Hindlimb muscle (tissue), 1 donor: ENCODE results near the gene ZBTB24. TPM values are rescaled to one million over a fixed set of nuclear protein-coding genes. Genes with fewer than 3 reads are reported as not detected.
"Not testable (repeated sequence)": the region's sequence is repeated elsewhere in the genome, so short reads cannot be mapped to it uniquely, and the experiment has no call there.

Experiments
- DNase-seq: peaks from one replicate; pipeline ENCODE4 v3.0.0-alpha.2; 2013
- polyA plus RNA-seq: library from polyadenylated mRNA; unstranded; fragments of 120-200 nt; gene quantifications from one replicate; pipeline ENCODE4 v1.2.1, GENCODE V29; 2013; ENCODE audit not compliant: insufficient read length

Gene ZBTB24
- polyA plus RNA-seq, 1 donor: 4.9 TPM

DNA sequence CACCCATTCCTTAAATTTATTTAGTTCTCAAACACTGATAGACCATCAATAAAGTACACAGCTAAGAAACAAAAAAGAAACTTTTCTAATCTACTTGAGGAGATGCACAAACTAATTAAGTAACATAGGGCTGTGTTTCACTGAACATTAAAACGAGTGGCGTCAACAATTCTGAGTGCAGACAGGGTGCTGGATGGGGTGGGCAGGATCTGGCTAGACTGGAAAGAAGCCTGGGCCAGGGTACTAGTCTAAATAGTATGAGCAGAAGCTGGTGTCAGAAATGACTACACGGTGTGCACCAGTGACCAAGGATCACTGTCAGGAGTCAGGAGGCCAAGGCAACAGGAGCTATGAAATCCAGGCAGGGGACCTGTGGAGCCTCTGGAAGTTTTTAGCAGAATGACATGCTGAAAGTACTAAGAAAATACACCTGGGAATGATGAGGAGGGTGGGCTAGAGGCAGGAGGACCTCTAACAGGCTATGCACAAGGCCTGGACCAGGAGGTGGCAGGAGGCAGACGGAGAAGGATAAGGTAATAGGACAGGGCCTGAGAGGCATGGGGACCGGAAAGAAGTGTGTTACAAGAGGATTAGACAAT is 13.3 kb downstream of the ZBTB24 start:
- no peak for DNase-seq

DNA sequence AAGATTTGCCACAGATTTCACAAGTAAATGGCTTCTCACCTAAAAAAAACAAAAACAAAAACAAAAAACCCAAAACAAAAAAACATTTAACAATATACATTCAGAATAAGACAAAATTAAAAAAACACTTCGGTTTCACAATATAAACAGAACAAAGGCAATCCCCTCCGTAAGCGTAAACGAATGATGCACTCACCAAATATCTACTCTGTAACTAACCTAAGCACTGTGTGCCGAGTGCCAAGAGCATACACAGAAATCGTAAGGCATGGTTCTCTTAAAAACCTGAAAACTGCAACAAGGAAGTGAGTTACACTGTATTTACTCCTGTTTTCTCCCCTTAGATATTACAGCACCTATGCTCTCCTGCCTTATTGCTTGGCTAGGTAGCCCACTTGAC is 15.3 kb downstream of the ZBTB24 start:
- no peak for DNase-seq

DNA sequence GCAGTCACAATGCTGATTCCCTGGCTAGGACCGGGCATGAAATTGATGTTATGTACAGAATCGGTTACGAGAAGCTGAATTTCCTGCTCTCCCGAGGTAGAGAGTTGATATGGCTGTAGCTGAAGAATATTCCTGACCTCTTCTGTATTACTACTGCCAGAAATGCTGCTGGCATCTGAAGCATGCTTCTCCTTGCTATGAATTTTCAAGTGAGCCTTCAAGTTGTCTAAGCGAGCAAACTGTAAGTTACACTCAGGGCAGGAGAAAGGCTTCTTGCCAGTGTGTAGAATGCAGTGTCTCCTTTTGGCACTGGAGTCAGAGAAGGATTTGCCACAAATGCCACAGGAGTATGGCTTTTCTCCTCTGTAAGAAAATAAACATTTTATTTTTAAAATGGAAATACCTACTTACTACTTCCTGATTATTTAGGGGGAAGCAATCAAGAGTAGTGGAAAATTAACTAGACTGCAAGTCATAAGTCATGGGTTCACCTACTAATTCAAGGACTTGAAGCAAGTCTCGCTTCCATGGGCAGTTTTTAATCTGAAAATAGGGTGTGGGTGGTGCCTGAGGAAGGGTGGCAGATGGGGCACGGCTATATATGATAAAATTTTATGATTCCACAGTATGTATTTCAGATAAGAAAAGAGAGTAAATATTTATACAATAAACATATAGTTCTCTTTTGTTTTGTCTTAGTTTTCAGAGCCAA is 16.7 kb downstream of the ZBTB24 start:
- no peak for DNase-seq

DNA sequence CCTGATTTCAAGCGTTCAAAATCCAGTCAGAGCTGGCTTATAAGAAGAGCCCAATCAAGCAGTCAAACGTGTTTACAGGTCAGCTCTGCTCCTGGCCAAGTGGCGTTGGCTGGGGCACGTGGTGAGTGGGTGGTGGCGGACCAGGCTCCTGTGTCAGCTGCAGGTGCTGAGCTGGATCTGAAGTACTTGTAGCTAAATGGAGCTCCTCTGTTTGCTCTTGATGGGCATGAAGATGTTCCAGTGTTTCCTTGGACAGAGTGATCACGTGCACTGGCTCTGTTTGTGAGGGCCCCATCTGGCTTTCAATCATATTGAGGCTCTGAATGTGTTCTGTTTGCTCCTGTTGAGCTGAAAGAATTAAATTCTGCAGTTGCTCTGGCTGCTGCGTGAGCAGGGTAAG is 17.2 kb downstream of the ZBTB24 start:
- DNase-seq: no peak

DNA sequence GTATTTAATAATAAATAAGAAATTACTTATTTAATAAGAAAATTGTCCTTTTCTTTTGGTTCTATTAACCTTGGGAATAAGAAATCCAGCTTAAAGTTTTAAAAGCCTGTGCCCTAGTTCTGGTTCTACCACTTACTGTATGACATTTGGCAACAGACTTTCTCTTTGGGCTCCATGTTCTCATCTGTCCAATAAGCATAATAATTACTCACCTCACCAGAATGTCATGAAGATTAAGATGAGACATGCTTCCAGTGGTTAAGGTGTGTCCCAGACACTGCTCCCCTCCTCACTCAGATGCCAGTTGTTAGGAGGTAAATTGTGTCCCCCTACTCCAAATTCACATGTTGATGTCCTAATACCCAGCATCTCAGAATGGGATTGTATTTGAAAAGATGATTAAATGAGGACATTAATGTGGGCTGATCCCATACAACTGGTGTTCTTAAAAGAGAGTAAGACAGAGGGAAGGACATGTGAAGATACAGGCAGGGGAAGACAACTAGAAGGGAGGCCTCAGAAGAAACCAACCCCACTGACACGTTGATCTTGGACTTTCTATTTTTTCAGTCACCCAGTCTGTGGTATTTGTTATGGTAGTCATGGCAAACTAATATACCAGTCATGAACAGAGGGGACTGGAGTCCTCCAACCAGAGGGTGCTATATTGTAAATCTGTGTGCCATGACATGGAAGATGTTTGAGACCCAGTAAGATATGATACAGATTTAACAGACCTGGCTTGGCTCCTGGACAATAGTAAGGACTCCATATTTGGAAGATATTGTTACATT is 21.1 kb downstream of the ZBTB24 start:
- DNase-seq: no peak

DNA sequence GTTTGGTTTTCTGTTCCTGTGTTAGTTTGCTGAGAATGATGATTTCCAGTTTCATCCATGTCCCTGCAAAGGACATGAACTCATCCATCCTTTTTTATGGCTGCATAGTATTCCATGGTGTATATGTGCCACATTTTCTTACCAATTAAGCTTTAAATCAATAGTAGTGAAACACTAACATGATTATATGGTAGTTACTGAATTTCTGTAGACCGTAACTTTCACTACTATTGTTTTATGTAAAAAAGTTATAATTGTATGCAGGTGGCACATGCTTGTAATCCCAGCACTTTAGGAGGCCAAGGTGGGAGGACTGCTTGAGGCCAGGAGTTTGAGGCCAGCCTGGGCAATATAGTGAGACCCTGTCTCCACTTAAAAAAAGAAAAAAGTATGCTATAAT is 21.8 kb downstream of the ZBTB24 start:
- DNase-seq: not testable (repeated sequence)

DNA sequence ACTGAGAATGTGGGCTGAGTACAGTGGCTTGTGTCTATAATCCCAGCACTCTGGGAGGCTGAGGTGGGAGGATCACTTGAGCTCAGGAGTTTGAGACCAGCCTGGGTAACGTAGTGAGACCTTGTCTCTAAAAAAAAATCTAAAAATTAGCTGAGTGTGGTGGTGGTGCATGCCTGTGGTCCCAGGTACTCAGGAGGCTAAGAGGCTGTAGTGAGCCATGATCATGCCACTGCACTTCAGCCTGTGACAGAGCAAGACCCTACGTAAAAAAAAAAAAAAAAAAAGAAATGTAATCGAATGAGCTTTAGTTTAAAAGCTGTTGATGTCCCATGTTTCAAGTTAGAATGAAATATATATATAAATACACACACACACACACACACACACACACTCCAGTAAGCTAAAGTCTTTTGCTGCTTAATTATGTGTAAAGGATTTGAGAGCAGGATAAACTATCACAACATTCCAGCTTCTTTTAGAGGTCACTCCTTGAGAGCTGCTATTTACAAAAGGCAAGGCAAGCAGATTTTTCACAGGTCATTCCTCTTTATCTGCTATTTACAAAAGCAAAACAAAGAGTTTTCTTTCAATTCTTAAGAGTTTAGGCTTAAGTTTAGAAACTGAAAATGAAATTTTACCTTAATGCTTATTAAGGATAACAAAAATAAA is 22.7 kb downstream of the ZBTB24 start:
- DNase-seq: no peak

DNA sequence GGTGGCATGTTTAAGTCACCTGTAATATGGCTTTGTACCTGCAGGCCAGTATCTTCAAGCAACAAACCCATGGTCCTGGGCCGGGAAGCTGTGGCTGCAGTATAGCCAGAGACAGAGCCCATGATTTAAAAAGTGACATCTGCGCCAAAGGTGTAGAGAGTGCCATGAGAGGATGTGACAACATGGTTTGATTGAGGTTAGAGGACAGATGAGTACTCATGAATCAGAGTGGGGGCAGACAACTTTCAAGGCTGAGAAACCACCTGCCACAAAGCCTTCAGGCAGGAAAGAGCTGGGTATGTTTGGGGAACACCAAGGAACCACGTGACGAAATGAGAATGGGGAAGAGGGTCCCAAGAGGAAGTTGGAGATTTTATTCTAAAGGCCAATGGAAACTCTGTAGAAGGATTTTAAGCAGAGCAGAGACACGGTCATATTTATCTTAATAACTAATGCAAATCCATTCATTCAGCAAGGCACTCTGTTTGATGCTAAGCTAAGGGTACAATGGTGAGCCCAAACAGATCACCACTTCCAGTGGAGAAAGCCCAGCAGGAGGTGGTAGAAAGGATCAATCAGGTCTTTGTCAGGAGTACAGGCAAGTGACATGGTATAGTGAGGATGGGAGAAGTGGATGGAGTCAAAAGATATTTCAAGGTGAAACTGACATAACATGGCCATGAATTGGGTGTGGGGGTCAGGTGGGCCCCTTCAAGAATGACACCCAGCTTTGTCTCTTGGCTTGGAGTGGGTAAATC is 24.1 kb downstream of the ZBTB24 start:
- DNase-seq: no peak

DNA sequence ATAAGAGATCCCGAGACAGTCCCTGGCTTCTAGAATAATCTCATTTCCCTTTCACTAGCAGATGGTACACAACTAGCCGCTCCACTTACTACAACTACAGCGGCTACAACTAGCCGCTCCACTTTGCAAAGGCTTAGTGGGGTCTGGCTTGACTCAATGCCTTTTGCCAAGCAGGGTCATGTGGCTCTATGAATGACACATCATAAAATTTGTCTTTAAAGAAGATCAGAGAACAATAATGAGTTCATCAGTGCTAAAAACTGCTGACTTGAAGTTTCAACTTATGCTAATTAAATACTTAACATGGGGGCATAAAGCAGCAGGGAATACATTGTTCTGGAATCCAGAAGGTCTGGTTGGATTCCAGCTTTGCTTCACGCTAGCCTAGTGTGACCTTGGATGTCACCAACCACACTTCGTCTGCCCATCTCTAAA is 25.4 kb downstream of the ZBTB24 start:
- no peak for DNase-seq

DNA sequence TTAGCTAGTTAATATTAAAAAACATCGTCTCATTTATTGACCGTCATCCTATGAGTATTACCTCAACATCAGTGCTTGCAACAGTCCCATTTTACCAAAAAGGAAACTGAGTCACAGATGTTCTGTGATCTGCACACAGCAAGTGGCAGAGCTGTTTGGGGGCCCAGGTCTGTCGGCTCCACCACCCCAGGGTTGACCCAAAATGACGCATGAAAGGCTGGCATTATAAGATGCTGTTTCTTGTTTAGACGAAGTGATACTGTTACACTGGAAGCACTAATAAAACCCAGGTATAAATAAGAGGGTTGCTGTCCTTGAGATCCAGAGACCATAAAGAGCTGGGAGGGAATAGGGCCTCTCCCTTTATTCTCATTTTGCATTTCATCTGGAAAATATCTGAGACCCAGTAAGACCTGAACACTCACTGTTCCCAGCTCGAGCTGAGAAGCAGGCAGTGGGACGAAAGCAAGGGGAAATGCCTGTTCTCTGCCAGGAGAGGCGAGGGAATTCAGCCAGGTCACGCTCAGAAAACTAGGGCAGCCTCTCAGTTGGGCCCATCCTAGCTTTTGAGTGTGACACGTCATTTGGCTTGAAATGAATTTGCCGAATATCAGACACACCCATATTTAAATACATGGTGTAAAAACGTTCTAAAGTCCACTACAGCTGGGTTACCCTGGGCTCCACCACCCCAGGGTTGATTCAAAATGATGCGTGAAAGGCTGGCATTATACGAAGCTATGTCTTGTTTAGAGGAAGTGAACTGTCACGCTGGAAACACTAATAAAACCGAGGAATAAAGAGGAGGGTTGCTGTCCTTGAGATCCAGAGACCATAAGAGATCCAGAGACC is 26.1 kb downstream of the ZBTB24 start:
- peak; percentile 73 for DNase-seq

DNA sequence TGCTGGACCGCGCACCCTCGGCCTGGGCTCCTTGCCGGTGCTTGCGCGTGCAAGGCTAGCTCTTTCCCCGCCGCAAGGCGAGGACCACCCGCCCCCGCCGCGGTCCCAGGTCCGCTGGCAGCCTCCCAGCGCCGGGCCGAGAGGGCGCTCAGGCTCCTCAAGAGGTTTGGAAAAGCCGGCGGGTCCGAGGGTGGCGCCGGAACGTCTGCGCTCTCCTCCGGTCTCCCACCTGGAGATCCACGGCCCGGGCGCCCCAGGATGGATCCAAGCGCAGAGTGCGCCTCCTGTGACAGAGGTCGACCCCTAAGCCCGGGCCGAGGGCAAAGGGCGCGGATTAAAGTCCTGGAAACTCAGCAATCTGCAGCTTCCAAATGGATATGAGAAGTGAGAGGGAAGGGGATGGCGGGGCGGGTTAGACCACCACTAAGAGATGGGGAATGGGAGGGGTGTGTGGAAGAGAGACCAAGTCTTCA is 26.9 kb downstream of the ZBTB24 start:
- no peak for DNase-seq

DNA sequence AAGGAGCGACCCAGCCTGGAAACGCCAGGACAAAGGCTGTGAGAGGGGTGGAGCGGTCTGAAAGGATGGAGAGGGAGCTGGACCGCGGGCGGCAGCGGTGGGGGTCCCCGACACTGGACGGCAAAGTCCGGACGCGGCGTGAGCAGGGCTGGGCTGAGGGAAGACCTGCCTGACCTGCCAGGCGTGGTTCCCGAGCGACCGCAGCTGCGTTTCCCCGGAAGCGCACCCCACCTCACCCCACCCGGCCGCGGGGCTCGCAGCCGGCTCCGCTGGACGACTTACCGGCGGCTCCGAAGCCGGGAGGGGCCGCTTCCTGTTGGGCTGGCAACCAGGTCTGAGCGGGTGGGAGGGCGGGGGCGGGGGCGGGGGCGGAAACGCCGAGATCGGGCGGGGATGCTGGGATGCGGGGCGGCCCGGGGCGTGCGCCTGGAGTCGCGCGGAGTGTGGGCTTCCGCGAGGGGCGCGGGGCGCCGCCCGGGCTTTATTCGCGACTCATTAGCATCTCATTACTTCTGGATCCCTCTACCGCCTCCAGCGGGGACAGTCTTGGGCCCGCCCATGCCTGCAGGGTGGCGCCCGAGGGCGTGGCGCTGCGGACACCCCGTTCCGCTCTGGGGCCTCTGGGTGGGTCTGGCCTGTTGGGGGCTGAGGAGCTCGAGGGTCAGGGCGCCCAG is 27.4 kb downstream of the ZBTB24 start, which contains the start of gene MICAL1:
Gene MICAL1 (minus strand): TSS at position 336 of the 674 bp plus-strand sequence. CDS start 1,576 bp downstream, outside the sequence.
- DNase-seq: peak; percentile 62

DNA sequence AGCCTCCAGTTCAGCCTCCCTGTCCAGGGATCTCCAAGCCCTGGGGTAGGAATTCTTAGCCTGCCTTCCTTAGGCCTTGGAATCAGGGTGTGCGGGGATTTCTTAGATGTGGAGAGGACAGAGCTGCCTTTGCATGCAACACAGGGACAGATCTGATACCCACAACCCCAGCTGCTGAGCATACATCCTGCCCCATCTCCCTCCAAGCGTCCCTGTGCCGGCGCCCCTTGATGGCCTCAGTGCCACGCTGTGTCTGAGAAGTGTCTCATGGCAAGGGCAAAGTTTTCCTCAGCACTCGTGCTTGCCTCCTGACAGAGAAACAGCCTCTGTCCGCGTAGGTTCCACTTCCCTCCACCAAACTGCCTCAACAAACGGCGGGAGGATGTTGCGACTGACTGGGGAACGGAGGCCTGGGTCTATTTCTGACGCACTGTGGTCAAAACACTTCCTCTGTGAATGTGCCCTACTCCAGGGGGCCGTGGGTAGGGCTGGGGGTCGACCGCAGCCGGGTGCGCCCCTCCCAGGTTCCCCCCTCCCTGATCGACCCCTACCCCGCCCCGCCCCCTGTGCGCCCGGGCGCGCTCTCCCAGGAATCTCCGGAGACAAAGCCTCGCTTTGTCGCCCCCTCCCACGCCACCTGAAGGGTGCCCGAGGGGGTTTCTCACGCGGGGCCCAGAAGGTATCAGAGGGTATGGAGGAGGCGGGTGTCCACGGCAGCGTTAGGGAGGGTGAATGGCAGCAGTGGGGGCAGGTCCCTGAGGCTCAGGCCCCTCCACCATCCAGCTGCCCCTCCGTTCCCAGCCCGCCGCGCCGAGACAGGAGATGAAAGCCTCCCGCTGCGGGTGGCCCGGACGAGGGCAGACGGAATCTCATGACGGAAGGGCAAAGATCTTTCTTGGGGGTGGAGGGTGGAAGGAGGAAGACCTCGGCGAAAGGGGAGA is 28.3 kb downstream of the ZBTB24 start:
- DNase-seq: no peak

DNA sequence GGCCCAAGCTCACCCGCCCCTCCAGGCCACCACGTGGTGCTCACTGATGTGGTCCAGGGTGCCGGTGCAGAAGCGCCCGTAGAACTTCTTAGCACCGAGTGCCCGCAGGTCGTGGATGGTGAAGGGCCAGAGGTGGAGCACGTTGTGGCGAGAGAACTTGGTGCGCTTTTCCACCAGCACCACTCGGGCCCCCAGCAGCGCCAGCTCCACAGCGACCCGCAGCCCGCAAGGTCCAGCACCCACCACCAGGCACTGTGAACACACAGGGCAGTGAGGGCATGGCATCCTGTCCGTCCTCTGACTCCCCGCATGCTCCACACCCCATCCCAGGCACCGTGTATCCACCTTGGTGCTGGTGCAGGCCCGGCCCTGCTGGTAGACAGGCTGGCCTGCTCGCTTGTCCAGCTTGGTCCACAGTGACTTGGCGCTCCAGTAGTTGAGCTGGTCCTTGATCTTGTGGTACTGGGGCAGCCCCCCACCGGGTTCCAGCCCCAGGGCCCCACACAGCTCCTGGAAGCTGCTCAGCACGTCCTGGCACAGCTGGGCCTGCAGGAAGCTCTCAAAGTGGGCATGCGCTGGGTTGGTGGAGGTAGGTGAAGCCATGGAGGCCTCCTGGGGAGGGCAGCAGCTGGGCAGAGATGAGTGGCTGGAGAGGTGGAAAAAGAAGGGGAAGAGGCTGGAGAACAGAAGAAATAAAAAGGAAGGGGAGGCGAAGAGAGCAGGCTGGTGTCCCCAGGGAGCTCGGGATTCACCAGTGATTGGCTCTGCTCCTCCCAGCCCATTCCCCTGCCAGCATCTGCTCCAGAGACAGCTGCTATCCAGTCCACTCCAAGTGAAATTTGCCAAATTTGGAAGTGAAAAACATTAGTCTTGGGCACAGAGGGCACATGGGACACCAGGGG is 29.2 kb downstream of the ZBTB24 start:
- DNase-seq: no peak

DNA sequence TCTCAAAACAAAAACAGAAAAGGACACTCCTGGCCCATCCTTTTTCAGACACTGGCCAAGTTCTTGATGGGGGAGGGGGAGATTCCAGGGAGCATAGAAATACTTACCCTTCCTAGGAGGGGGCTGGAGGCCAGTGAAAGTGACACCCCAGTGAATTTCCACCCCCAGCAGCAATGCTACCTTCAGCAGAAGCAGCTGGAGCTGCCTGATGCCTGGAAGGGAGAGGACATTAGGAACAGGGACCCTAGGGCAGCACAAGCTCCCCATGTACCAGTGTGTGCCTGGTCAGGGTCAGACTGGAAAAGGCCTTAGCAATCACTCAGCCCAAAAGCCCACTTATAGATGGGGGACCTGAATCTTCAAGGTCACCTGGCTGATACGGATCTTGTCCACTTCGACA is 29.9 kb downstream of the ZBTB24 start:
- no peak for DNase-seq

DNA sequence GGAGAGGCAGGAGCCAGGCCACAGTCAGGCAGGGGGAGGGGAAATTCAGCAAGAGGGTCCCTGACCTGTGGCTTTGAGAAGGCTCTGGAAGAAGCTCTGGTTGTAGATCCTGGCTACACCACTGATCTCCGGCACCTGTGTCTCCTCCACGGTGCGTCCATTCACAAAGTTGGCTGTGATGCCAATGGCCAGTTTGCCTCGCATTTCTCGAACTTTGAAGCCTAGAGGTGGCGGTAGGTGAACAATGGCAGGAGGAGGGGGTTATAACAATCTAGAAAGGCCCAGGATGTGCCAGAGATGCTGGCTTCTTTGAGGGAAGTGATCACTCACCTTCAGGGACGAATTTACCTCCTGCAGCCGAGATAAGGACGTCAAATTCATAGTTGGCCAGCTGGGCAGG is 30.8 kb downstream of the ZBTB24 start:
- DNase-seq: no peak

DNA sequence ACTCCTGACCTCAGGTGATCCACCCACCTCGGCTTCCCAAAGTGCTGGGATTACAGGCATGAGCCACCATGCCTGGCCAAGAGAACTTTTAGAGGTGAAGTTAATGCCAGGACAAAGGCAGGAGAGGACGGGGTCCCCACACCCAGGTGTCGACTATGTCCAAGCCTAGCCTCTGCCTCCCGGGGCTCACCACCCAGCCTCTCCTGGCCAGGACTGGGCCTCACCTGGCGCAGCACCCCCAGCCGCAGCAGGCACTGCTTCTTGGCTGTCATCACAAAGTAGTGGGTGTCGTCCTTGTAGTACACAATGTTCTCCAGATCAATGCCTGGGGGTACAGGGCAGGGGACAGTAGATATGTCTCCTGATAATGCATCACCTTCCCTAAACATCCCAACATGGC is 31.6 kb downstream of the ZBTB24 start:
- DNase-seq: no peak

DNA sequence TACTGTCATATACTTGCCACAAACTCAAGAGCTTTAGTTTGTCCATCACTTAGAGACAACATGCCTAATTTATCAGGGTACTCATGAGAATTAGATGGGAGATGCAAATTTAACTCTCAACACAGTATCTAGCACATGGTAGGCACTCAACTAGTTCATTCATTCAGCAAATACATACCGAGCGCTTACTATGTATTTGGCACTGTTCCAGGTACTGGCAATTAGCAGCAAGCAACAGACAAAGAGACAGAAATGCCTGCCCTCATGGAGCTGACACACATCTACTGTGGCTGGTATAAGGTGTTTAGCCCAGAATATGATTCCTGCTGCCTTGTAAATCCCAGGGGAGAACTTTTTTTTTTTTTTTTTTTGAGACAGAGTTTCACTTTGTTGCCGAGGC is 32.2 kb downstream of the ZBTB24 start:
- no peak for DNase-seq
